ENCODE results near the gene KCNK6. TPM values are rescaled to one million over a fixed set of nuclear protein-coding genes. Genes with fewer than 3 reads are reported as not detected.
"Not testable (repeated sequence)": the region's sequence is repeated elsewhere in the genome, so short reads cannot be mapped to it uniquely, and the experiment has no call there.

The KCNK6 gene
- total RNA-seq, 4 donors from 2014 or later = 20.7 to 29.6 (median 25.5) TPM

DNA sequence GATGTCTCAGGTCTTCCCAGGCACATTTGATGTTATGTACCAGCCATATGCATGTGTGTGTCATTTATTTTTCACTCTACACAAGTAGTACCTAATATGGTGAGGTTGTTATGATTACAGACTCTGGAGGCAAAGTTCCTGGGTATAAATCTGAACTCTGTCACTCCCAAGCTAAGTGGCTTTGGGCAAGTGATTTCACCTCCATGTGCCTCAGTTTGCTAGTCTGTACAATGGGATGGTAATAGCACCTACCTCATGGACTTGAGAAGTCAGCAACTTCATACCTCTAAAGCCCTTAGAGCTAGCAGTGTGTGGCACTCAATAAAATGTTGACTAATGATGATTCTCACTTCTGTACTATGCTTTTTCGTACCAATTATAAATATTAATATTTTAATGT, 12.1 kb downstream of the KCNK6 start:
- 85 to 97% methylated on average over 1 of the region's 1 CpG for WGBS, 2 donors
- TF ChIP-seq CTCF (IDR thresholded peaks at IDR 0.05) = no peak
- no peak for TF ChIP-seq POLR2A (IDR thresholded peaks at IDR 0.05)
- no peak overlapping the region for H3K4me3 ChIP-seq (ENCODE audit: low read depth, poor library complexity, severe bottlenecking)
- no peak for DNase-seq (ENCODE audit: low spot score in 2 of 2)
- intact Hi-C loops (cut with DNase I; ENCODE audit: low total_unique reads) = loop anchor here (5.0 kb wide), 1 partner anchor 89 kb away; no protein-coding TSS in a partner anchor

GRCh38 chr19:38333245-38333644, 13.6 kb downstream of the KCNK6 start:
- no peak overlapping the region for H3K4me3 ChIP-seq (ENCODE audit: low read depth, poor library complexity, severe bottlenecking)
- intact Hi-C loops (cut with DNase I; ENCODE audit: low total_unique reads) = loop anchor here (5.0 kb wide), 1 partner anchor 91 kb away; no protein-coding TSS in a partner anchor
- WGBS, 2 donors = 86 to 88% methylated on average over 9 of the region's 9 CpGs
- DNase-seq (ENCODE audit: low spot score in 2 of 2) = no peak
- TF ChIP-seq CTCF (IDR thresholded peaks at IDR 0.05) = no peak
- TF ChIP-seq POLR2A (IDR thresholded peaks at IDR 0.05) = no peak

DNA sequence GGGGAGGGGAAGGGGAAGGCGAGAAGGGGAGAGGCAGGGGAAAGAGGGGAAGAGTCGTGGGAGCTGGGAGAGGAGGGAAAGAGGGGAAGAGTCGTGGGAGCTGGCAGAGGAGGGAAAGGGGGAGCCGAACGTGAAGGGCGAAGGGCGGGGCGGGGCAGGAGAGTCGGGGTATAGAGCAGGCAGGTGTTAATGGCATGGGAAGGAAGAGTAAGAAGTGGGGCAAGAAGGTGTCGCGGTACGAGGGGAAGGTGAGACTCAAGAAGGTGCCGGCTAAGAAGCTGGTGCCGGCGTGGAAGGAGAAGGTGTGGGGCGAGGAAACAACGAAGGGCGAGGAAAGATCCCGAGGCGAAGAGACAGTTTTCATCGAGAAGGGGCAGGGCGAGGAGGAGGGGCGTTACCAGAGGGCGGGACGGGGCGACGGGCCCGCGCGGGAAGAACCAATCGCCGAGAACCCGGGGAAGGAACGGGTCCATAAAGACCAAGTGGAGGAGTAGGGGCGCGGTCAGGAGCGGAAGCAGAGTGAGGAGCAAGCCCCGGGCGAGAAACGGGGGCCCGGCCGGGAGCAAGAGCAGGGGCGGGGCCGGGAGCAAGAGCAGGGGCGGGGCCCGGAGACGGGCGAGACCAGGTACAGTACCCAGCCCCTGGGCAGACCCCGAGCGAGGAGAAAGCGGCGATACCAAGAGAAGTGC, 16.4 kb downstream of the KCNK6 start:
- TF ChIP-seq CTCF (IDR thresholded peaks at IDR 0.05) = no peak
- TF ChIP-seq POLR2A (IDR thresholded peaks at IDR 0.05) = no peak
- intact Hi-C loops (cut with DNase I; ENCODE audit: low total_unique reads) = no loop called here
- 0 to 1% methylated on average over 52 of the region's 52 CpGs for WGBS, 2 donors
- DNase-seq (ENCODE audit: low spot score in 2 of 2) = peak; percentile 94 to 99
- H3K4me3 ChIP-seq (ENCODE audit: low read depth, poor library complexity, severe bottlenecking) = peak overlapping the region; percentile 46

DNA sequence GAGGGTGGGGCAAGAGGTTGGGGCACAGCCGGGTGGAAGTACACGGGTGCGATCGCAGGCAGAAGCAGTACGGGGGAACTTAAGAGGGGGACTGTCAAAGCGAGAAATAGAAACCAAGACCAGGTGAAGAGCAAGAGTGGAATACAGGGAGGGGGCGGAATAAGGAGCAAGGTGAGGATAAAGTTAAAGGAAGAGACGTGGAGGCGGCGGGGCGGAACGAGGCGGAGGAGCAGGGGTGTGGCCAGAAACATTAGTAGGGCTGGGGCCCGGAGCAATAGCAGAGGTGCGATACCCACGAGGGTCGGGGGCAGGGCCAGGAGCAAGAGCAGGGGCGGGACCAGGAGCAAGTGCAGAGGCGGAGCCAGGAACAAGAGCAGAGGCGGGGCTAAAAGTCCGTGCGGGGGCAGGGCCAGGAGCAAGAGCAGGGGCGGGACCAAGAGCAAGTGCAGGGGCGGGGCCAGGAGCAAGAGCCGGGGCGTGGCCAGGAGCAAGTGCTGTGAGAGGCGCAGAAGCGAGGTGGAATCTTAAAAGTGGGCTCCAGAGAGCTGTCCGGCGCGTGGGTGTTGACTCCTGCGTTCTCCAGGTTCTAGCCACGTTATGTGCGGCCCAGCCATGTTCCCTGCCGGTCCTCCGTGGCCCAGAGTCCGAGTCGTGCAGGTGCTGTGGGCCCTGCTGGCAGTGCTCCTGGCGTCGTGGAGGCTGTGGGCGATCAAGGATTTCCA, 17.2 kb downstream of the KCNK6 start:
- peak overlapping the region; percentile 46 for H3K4me3 ChIP-seq (ENCODE audit: low read depth, poor library complexity, severe bottlenecking)
- no peak for TF ChIP-seq CTCF (IDR thresholded peaks at IDR 0.05)
- TF ChIP-seq POLR2A (IDR thresholded peaks at IDR 0.05) = no peak
- 2 to 4% methylated on average over 39 to 41 of the region's 41 CpGs for WGBS, 2 donors
- DNase-seq (ENCODE audit: low spot score in 2 of 2) = peak; percentile 95 to 99
- intact Hi-C loops (cut with DNase I; ENCODE audit: low total_unique reads) = no loop called here

GRCh38 chr19:38337360-38337653, 17.7 kb downstream of the KCNK6 start:
- no peak overlapping the region for H3K4me3 ChIP-seq (ENCODE audit: low read depth, poor library complexity, severe bottlenecking)
- WGBS, 2 donors = 68 to 69% methylated on average over 10 of the region's 10 CpGs
- no peak for DNase-seq (ENCODE audit: low spot score in 2 of 2)
- intact Hi-C loops (cut with DNase I; ENCODE audit: low total_unique reads) = no loop called here
- TF ChIP-seq POLR2A (IDR thresholded peaks at IDR 0.05) = no peak
- TF ChIP-seq CTCF (IDR thresholded peaks at IDR 0.05) = no peak

DNA sequence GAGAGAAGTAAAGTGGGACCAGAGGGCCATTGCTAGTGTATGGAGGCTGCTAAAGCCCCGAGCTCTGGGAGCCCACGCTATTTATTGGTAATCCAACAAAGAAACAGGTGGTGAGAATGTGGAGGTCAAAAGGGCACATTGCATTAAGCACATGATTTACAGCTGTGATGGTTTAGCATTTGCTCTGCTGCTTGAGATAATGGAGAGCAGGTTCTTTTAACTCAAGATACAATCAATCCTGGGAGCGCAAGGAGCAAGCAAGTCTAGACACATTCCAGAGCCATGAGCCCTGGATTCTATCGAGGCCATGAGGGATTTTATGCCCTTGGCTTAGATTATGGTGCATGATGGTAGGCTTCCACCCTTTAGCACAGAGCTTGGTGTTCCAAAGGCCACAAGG, 19.4 kb downstream of the KCNK6 start:
- H3K4me3 ChIP-seq (ENCODE audit: low read depth, poor library complexity, severe bottlenecking); intact Hi-C loops (cut with DNase I; ENCODE audit: low total_unique reads); DNase-seq (ENCODE audit: low spot score in 2 of 2): not testable (repeated sequence)
- WGBS, 2 donors = 41 to 45% methylated on average over 4 of the region's 4 CpGs

Data from lower leg skin (tissue), 4 donors.